HFFc6 (cell line): ENCODE measurements around the gene ERG. TPM values are rescaled to one million over a fixed set of nuclear protein-coding genes. Genes with fewer than 3 reads are reported as not detected.

Experiments used
- DNase-seq: peaks from one replicate; pipeline ENCODE4 v3.0.0-alpha.2; 2018
- H3K27ac Mint-ChIP-seq: 2 replicates; pipeline ENCODE4 v1.8.0; 2020; ENCODE audit warnings: mild to moderate bottlenecking, mixed read lengths
- H3K27me3 Mint-ChIP-seq: 2 replicates; pipeline ENCODE4 v1.8.0; 2021; ENCODE audit warnings: mild to moderate bottlenecking, moderate library complexity, mixed read lengths; ENCODE audit not compliant: insufficient read depth
- H3K36me3 Mint-ChIP-seq: 2 replicates; pipeline ENCODE4 v1.8.0; 2021; ENCODE audit warnings: low read depth, mixed read lengths
- H3K4me1 Mint-ChIP-seq: 2 replicates; pipeline ENCODE4 v1.8.0; 2020; ENCODE audit warnings: low read depth, mixed read lengths
- H3K4me3 Mint-ChIP-seq: 2 replicates; pipeline ENCODE4 v1.8.0; 2020; ENCODE audit warnings: mild to moderate bottlenecking, moderate library complexity, mixed read lengths
- H3K9me3 Mint-ChIP-seq: 2 replicates; pipeline ENCODE4 v1.8.0; 2020; ENCODE audit warnings: mild to moderate bottlenecking, mixed read lengths
- total RNA-seq, 6 experiments: library from RNA; stranded (reverse); fragmentation: NEBNext Ultra II Directional; extraction: Animal tissue kit (Norgen Biotek cat#: 25700); gene quantifications; 2 replicates in 1 of 6; 3 replicates in 5 of 6; pipeline ENCODE4 v1.2.3, GENCODE V29; 2021
- TF ChIP-seq, protein P1 (sequence below): fragments of 200-600 bp; sonication (generic); IDR thresholded peaks from 2 replicates; pipeline ENCODE4 v1.5.0; 2021; ENCODE audit warnings: antibody characterized with exemption, mild to moderate bottlenecking

ERG gene
- total RNA-seq, 6 experiments from 2014 or later, result not detected

DNA sequence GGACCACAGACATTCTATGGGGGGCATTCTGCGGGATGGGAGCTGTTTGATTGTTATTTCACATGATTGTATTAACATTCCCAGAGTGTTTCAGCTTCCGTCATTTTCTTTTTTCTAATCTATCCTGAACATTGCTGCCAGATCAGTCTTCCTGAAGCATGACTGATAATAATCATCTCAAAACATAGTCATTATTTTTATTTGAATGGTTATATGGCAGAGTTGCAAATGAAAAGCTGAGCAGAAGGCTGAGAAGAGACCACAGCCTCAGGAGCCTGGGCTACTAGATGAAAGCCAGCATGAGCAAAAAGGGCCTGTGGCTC, 109.0 kb downstream of the ERG start:
- H3K4me1 Mint-ChIP-seq, result peaks cover 5% of the 10 kb centered on the region; the same call in 1 of the 2 replicates
- H3K36me3 Mint-ChIP-seq, result no peaks in the 10 kb centered on the region
- H3K27me3 Mint-ChIP-seq, result peaks cover 28% of the 10 kb centered on the region
- no peak overlapping the region for H3K27ac Mint-ChIP-seq
- H3K4me3 Mint-ChIP-seq, result no peak overlapping the region
- H3K9me3 Mint-ChIP-seq, result no peaks in the 10 kb centered on the region
- TF ChIP-seq, protein P1, sequence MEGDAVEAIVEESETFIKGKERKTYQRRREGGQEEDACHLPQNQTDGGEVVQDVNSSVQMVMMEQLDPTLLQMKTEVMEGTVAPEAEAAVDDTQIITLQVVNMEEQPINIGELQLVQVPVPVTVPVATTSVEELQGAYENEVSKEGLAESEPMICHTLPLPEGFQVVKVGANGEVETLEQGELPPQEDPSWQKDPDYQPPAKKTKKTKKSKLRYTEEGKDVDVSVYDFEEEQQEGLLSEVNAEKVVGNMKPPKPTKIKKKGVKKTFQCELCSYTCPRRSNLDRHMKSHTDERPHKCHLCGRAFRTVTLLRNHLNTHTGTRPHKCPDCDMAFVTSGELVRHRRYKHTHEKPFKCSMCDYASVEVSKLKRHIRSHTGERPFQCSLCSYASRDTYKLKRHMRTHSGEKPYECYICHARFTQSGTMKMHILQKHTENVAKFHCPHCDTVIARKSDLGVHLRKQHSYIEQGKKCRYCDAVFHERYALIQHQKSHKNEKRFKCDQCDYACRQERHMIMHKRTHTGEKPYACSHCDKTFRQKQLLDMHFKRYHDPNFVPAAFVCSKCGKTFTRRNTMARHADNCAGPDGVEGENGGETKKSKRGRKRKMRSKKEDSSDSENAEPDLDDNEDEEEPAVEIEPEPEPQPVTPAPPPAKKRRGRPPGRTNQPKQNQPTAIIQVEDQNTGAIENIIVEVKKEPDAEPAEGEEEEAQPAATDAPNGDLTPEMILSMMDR, result no peak
- DNase-seq, result no peak

DNA sequence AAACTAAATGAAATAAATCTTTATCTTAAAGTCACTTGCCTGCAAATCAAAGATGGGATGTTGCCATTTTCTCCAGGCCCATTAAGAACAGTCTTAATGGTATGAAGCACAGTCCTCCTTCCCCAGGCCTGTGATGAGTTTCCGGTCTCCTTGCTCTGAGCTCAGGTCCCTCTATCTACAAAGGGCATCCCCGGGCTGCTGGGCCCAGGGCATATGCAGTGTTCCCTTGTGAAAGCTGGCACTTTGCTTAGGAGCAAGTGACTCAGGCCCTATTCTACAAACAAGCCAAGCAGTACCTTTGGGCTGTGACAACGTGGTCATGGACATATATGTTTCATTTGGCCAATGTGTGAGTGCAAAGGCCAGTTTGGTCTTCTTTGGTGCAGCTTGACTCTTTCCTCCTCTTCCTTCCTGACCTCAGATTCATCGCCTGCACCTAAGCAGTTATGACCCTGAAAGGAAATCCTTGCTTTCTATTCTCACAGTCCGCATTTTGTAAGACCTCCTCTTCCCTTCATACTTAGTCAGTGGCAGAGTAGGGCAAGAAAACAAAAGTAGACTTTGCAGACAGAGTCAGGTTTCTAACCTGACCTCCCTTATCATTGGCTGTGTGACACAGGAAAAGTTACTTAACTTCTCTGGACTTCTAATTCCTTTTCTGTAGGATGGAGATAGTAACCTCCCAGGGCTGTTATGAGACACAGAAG, 109.5 kb downstream of the ERG start:
- TF ChIP-seq, protein P1, result no peak
- H3K27ac Mint-ChIP-seq, result no peak overlapping the region
- H3K4me1 Mint-ChIP-seq, result peaks cover 5% of the 10 kb centered on the region; the same call in 1 of the 2 replicates
- DNase-seq, result no peak
- H3K9me3 Mint-ChIP-seq, result no peaks in the 10 kb centered on the region
- peaks cover 33% of the 10 kb centered on the region for H3K27me3 Mint-ChIP-seq
- no peaks in the 10 kb centered on the region for H3K36me3 Mint-ChIP-seq
- no peak overlapping the region for H3K4me3 Mint-ChIP-seq

DNA sequence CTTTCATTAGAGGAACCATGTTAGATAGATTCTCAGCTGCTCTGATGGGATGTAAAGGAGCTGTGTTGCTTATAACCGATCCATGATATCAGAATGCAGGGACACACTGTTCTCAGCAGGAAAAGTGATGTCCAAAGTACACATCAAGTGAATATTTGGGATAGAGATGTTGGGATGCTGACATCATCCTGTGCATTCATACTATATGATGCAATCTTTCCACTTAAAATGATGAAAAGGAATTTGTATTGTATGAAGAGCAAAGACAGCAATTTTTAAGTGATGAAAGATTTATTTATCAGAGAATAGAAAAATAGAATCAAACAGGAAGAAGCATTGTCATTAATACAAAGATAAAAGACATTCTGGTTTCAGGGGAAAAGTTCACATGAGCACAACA, 110.1 kb downstream of the ERG start:
- peaks cover 38% of the 10 kb centered on the region for H3K27me3 Mint-ChIP-seq

DNA sequence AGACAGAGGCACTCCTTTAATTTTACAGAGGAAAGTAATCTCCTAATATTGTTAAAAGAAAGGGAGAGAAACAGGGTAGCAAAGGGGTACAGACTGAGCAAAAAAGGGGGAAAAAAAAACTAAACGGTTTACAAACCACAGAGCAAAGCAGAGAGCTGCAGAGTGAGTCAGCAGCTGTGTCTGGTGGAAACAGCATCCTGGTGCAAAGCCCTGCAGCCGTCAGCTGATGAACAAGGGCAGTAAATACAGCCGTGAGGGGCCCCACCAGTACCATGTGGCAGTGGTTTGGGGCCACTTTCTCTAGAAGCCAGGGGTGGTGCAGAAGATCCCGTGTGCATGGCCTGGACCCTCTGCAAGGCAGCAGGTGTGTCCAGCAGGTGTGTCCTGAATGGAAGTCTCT, 111.3 kb downstream of the ERG start:
- H3K4me1 Mint-ChIP-seq, result peaks cover 5% of the 10 kb centered on the region; the same call in 1 of the 2 replicates
- TF ChIP-seq, protein P1, result no peak
- DNase-seq, result peak; percentile 10
- H3K9me3 Mint-ChIP-seq, result no peaks in the 10 kb centered on the region
- H3K27me3 Mint-ChIP-seq, result peaks cover 41% of the 10 kb centered on the region
- no peaks in the 10 kb centered on the region for H3K36me3 Mint-ChIP-seq
- no peak overlapping the region for H3K4me3 Mint-ChIP-seq
- H3K27ac Mint-ChIP-seq, result no peak overlapping the region

More for the DNA sequence above, 110.1 kb downstream of the ERG start:
- H3K36me3 Mint-ChIP-seq, result no peaks in the 10 kb centered on the region
- H3K27ac Mint-ChIP-seq, result no peak overlapping the region
- H3K4me3 Mint-ChIP-seq, result no peak overlapping the region
- H3K4me1 Mint-ChIP-seq, result peaks cover 5% of the 10 kb centered on the region; the same call in 1 of the 2 replicates
- no peaks in the 10 kb centered on the region for H3K9me3 Mint-ChIP-seq
- TF ChIP-seq, protein P1, result no peak
- no peak for DNase-seq

DNA sequence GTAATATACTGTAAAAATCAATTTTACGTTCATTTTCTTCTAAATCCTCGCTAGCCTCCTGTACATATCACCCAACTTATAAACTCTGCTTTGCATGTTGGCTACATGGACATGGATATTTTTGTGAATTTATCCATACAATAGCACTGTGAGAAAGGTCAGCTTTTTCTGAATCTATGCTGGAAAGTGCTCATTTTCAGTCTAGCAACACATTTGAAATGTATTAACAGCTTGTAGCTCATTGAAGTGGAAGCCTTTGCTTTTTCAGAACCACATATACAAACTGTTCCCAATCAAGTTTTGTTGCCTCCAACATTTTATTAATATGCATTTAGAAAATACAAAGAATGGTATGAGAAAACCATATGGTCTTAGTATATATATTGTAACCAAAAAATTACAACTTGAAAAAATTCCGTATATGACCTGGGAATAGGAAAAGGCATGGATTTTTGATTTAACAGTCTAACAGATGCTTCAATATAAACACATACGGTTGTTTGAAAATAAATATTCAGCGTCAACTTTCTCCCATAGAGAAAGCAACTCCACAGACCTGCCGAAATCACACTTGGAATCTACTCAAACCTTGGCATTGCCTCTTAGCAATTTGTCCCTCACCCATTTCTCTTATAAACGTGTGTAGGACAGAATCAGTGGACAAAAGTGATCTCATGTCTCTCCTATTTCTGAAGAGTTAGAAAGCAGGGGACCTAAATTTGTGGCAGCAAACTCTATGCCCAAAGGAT, 112.7 kb downstream of the ERG start:
- Mint-ChIP-seq H3K27me3 (peaks cover 33% of the 10 kb centered on the region), H3K9me3 (no peaks in the 10 kb centered on the region), H3K4me3 (no peak overlapping the region), H3K36me3 (no peaks in the 10 kb centered on the region), H3K4me1 (peaks cover 10% of the 10 kb centered on the region; the same call in 1 of the 2 replicates), H3K27ac (no peak overlapping the region)
- TF ChIP-seq, protein P1, result no peak
- no peak for DNase-seq
